ENCODE measurements around the gene SYT2.

DNA sequence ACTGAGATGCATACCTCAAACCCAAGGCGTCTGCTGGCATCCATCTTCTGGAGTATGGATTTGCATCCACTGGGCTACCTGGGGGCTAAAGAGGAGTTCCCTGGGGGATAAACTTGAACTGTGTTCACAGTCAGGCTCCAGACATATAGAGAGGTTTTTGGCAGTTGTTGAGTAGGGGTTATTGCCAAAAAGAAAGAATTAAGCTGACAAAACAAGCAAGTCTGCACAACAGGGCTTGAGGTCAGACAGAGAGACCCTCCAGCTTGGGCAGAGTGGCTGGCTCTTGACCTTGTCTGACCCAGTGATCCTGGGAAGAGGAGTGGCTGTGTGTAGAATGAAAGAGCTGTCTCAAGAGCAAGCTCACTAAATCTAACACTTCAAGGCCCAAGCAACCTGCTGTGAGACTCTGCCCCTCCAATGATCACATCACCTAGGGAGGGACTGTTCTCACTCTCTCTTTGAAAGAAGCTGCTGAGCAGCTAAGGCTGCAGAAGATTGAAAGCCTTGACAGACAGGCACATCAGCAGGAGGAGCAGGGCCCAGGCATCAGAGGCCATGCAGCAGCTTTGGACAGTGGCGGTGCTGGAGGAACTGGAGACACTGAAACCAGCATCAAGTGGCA is 61.5 kb downstream of the SYT2 start:
- TF ChIP-seq, protein P1, sequence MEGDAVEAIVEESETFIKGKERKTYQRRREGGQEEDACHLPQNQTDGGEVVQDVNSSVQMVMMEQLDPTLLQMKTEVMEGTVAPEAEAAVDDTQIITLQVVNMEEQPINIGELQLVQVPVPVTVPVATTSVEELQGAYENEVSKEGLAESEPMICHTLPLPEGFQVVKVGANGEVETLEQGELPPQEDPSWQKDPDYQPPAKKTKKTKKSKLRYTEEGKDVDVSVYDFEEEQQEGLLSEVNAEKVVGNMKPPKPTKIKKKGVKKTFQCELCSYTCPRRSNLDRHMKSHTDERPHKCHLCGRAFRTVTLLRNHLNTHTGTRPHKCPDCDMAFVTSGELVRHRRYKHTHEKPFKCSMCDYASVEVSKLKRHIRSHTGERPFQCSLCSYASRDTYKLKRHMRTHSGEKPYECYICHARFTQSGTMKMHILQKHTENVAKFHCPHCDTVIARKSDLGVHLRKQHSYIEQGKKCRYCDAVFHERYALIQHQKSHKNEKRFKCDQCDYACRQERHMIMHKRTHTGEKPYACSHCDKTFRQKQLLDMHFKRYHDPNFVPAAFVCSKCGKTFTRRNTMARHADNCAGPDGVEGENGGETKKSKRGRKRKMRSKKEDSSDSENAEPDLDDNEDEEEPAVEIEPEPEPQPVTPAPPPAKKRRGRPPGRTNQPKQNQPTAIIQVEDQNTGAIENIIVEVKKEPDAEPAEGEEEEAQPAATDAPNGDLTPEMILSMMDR (IDR thresholded peaks at IDR 0.05) = no peak
- TF ChIP-seq POLR2AphosphoS5 (IDR thresholded peaks at IDR 0.05) = no peak
- TF ChIP-seq EP300 (IDR thresholded peaks at IDR 0.05) = no peak

Data from gastroesophageal sphincter (tissue), 3 donors.